Islet of Langerhans (tissue), 1 donor: ENCODE results near the gene TRAF2.
"Not testable (repeated sequence)": the region's sequence is repeated elsewhere in the genome, so short reads cannot be mapped to it uniquely, and the experiment has no call there.

ENCODE experiments used
- FAIRE-seq: peaks from one replicate; lab custom pipeline; 2011; peaks lifted over from hg19 to GRCh38; lab: Jason Lieb, UNC

Gene TRAF2

GRCh38 chr9:136857581-136858412 is 28.5 kb upstream of the TRAF2 start:
- FAIRE-seq: no peak

GRCh38 chr9:136858452-136858843 is 27.9 kb upstream of the TRAF2 start:
- no peak for FAIRE-seq

- FAIRE-seq: no peak
These were observed 27.2 kb upstream of the TRAF2 start for GRCh38 chr9:136858844-136859757.

- FAIRE-seq: no peak
These were observed 25.8 kb upstream of the TRAF2 start for GRCh38 chr9:136860529-136860928.

GRCh38 chr9:136860933-136861873 is 25.1 kb upstream of the TRAF2 start:
- FAIRE-seq: no peak

GRCh38 chr9:136861874-136862457 is 24.4 kb upstream of the TRAF2 start:
- no peak for FAIRE-seq

- FAIRE-seq: no peak
These were observed 23.3 kb upstream of the TRAF2 start for GRCh38 chr9:136862849-136863622.

- no peak for FAIRE-seq
These were observed 22.6 kb upstream of the TRAF2 start for GRCh38 chr9:136863623-136864273.

- no peak for FAIRE-seq
These were observed 21.1 kb upstream of the TRAF2 start for GRCh38 chr9:136865041-136865767.

GRCh38 chr9:136865768-136866103 is 20.6 kb upstream of the TRAF2 start:
- FAIRE-seq: no peak

- FAIRE-seq: not testable (repeated sequence)
These were observed 19.4 kb upstream of the TRAF2 start for GRCh38 chr9:136866898-136867421.

- FAIRE-seq: no peak
These were observed 18.8 kb upstream of the TRAF2 start for GRCh38 chr9:136867480-136867879.

GRCh38 chr9:136867917-136868316 is 18.4 kb upstream of the TRAF2 start:
- no peak for FAIRE-seq

GRCh38 chr9:136868644-136869043 is 17.7 kb upstream of the TRAF2 start:
- FAIRE-seq: no peak

GRCh38 chr9:136869611-136870010 is 16.7 kb upstream of the TRAF2 start:
- not testable (repeated sequence) for FAIRE-seq

- FAIRE-seq: no peak
These were observed 11.2 kb upstream of the TRAF2 start for GRCh38 chr9:136875155-136875554.

GRCh38 chr9:136876476-136876875 is 9.8 kb upstream of the TRAF2 start:
- no peak for FAIRE-seq

GRCh38 chr9:136880651-136881050 is 5.7 kb upstream of the TRAF2 start:
- FAIRE-seq: no peak

- no peak for FAIRE-seq
These were observed 4.6 kb upstream of the TRAF2 start for GRCh38 chr9:136881691-136882108.
